Measurements from ENCODE around the gene SRM.

The SRM gene

GRCh38 chr1:11057477-11057876 is 2.3 kb downstream of the SRM start:
- TF ChIP-seq CTCF (IDR thresholded peaks at IDR 0.05; ENCODE audit: low read depth, low read length): no peak
- no peak for DNase-seq (ENCODE audit: low read depth, low spot score)
- H3K4me3 ChIP-seq (ENCODE audit: low read depth, low read length): no peak overlapping the region
- in situ Hi-C loops (cut with HindIII; ENCODE audit: low sequenced_read_pairs): no loop called here

GRCh38 chr1:11056504-11056903 is 3.3 kb downstream of the SRM start:
- H3K4me3 ChIP-seq (ENCODE audit: low read depth, low read length): no peak overlapping the region
- in situ Hi-C loops (cut with HindIII; ENCODE audit: low sequenced_read_pairs): no loop called here
- TF ChIP-seq CTCF (IDR thresholded peaks at IDR 0.05; ENCODE audit: low read depth, low read length): no peak
- DNase-seq (ENCODE audit: low read depth, low spot score): no peak

- no peak for TF ChIP-seq CTCF (IDR thresholded peaks at IDR 0.05; ENCODE audit: low read depth, low read length)
- in situ Hi-C loops (cut with HindIII; ENCODE audit: low sequenced_read_pairs): no loop called here
- H3K4me3 ChIP-seq (ENCODE audit: low read depth, low read length): no peak overlapping the region
- DNase-seq (ENCODE audit: low read depth, low spot score): no peak
Observed at GRCh38 chr1:11055676-11056075, 4.1 kb downstream of the SRM start.

GRCh38 chr1:11054666-11055065 is 5.2 kb downstream of the SRM start:
- no peak for DNase-seq (ENCODE audit: low read depth, low spot score)
- H3K4me3 ChIP-seq (ENCODE audit: low read depth, low read length): no peak overlapping the region
- no peak for TF ChIP-seq CTCF (IDR thresholded peaks at IDR 0.05; ENCODE audit: low read depth, low read length)
- in situ Hi-C loops (cut with HindIII; ENCODE audit: low sequenced_read_pairs): no loop called here

GRCh38 chr1:11054181-11054580 is 5.6 kb downstream of the SRM start:
- in situ Hi-C loops (cut with HindIII; ENCODE audit: low sequenced_read_pairs): no loop called here
- no peak for TF ChIP-seq CTCF (IDR thresholded peaks at IDR 0.05; ENCODE audit: low read depth, low read length)
- DNase-seq (ENCODE audit: low read depth, low spot score): no peak
- no peak overlapping the region for H3K4me3 ChIP-seq (ENCODE audit: low read depth, low read length)

GRCh38 chr1:11053758-11054137 is 6.1 kb downstream of the SRM start:
- TF ChIP-seq CTCF (IDR thresholded peaks at IDR 0.05; ENCODE audit: low read depth, low read length): no peak
- no peak overlapping the region for H3K4me3 ChIP-seq (ENCODE audit: low read depth, low read length)
- DNase-seq (ENCODE audit: low read depth, low spot score): no peak
- in situ Hi-C loops (cut with HindIII; ENCODE audit: low sequenced_read_pairs): no loop called here

Data from astrocyte of the spinal cord (primary cell).